Body of pancreas (tissue), 4 donors: ENCODE data around the gene PFN2. TPM values are rescaled to one million over a fixed set of nuclear protein-coding genes. Genes with fewer than 3 reads are reported as not detected.
A peak's percentile ranks its signal among the peaks of the same experiment; 100 is the strongest.
"Not testable (repeated sequence)": the region's sequence is repeated elsewhere in the genome, so short reads cannot be mapped to it uniquely, and the experiment has no call there.

Experiments
- ATAC-seq: fragments of 150-250 bp; one replicate; pipeline ENCODE4 v1.9.1; 2016
- DNase-seq, 4 donors: peaks; one replicate each; pipeline ENCODE4 v3.0.0-alpha.2; 2019
- H3K27ac ChIP-seq, 4 donors: fragments of 200-600 bp; sonication (generic); 1 replicate in 3 of 4; 2 replicates in 1 of 4; pipeline versions ENCODE4 v1.5.1 to v1.6.1; 2016 to 2019; ENCODE audit warnings: mild to moderate bottlenecking in 1 of 4, mixed read lengths in 1 of 4, moderate library complexity in 1 of 4
- H3K27me3 ChIP-seq, 2 donors: fragments of 200-600 bp; sonication (generic); one replicate each; pipeline ENCODE4 v1.6.0; 2016; ENCODE audit warnings: mild to moderate bottlenecking in 1 of 2
- H3K36me3 ChIP-seq, 2 donors: fragments of 200-600 bp; sonication (generic); replicated peaks in 1 of 2; 2 replicates each; pipeline ENCODE4 v1.5.1; 2016; ENCODE audit warnings: low read depth in 2 of 2; ENCODE audit not compliant: insufficient read depth in 1 of 2
- H3K4me1 ChIP-seq: fragments of 200-600 bp; sonication (generic); one replicate; pipeline ENCODE4 v1.6.0; 2016
- H3K4me3 ChIP-seq, 2 donors: fragments of 200-600 bp; sonication (generic); 1 replicate in 1 of 2; 2 replicates in 1 of 2; pipeline ENCODE4 v1.5.1; 2016 to 2019
- H3K9me3 ChIP-seq, 3 donors: fragments of 200-600 bp; sonication (generic); 1 replicate in 2 of 3; 2 replicates in 1 of 3; pipeline ENCODE4 v1.5.1; 2016
- CTCF ChIP-seq, 7 experiments: fragments of 450-650 bp in 4 of 7; fragments of 200-600 bp in 3 of 7; sonication (generic) in 3 of 7; IDR thresholded peaks; one replicate each; pipeline ENCODE4 v1.5.1; 2016 to 2019; ENCODE audit warnings: antibody characterized with exemption in 7 of 7
- POLR2A ChIP-seq, 3 donors: fragments of 450-650 bp; IDR thresholded peaks; one replicate each; pipeline ENCODE4 v1.6.1; 2016; ENCODE audit warnings: antibody characterized with exemption in 3 of 3, mild to moderate bottlenecking in 2 of 3
- WGBS, 2 donors: methylation state at CpG; one replicate each; pipeline ENCODE4 v1.1.5; 2017; 5-methylcytosine and 5-hydroxymethylcytosine counted together
- intact Hi-C: fragments of 100-400 bp; cut with DNase I; formaldehyde crosslinking; loops from one replicate; pipeline ENCODE4 v1.15.1; 2023
- total RNA-seq, 2 donors: library from RNA; depleted of rRNA; stranded (reverse); fragments of >200 nt; gene quantifications; one replicate each; pipeline ENCODE4 v1.1.0, GENCODE V29; 2016

The PFN2 gene
- total RNA-seq, 2 donors from 2014 or later = 17.1 to 39.7 TPM

- ATAC-seq (no peak), DNase-seq (no peak)
- Histone ChIP-seq H3K27ac (no peak overlapping the region), H3K27me3 (no peaks in the 10 kb centered on the region), H3K4me3 (no peak overlapping the region), H3K9me3 (peaks cover 0 to 6% (median 0%) of the 10 kb centered on the region in 3 donors), H3K4me1 (no peaks in the 10 kb centered on the region), H3K36me3 (no peaks in the 10 kb centered on the region)
- TF ChIP-seq CTCF (IDR thresholded peaks at IDR 0.05) (no peak), POLR2A (IDR thresholded peaks at IDR 0.05) (no peak)
- intact Hi-C loops = no loop called here
Observed at GRCh38 chr3:149942409-149942808, 28.3 kb downstream of the PFN2 start.

- DNase-seq (no peak), ATAC-seq (no peak)
- Histone ChIP-seq H3K27me3 (no peaks in the 10 kb centered on the region), H3K4me3 (no peak overlapping the region), H3K36me3 (no peaks in the 10 kb centered on the region), H3K27ac (no peak overlapping the region), H3K9me3 (peaks cover 0 to 6% (median 0%) of the 10 kb centered on the region in 3 donors), H3K4me1 (peaks cover 2% of the 10 kb centered on the region)
- no peak for TF ChIP-seq CTCF (IDR thresholded peaks at IDR 0.05)
- TF ChIP-seq POLR2A (IDR thresholded peaks at IDR 0.05) = no peak
- 85 to 94% methylated on average over 1 of the region's 1 CpG for WGBS, 2 donors
- intact Hi-C loops = no loop called here
Observed at GRCh38 chr3:149941946-149942345, 28.7 kb downstream of the PFN2 start.

GRCh38 chr3:149941186-149941585, 29.5 kb downstream of the PFN2 start:
- peaks cover 5% of the 10 kb centered on the region for H3K4me1 ChIP-seq
- H3K9me3 ChIP-seq = peaks cover 0 to 6% (median 0%) of the 10 kb centered on the region in 3 donors
- no peak overlapping the region for H3K4me3 ChIP-seq
- TF ChIP-seq CTCF (IDR thresholded peaks at IDR 0.05) (no peak), POLR2A (IDR thresholded peaks at IDR 0.05) (no peak)
- no peaks in the 10 kb centered on the region for H3K27me3 ChIP-seq
- no peak overlapping the region for H3K27ac ChIP-seq
- intact Hi-C loops = no loop called here
- DNase-seq (no peak), ATAC-seq (no peak)
- no peaks in the 10 kb centered on the region for H3K36me3 ChIP-seq
- WGBS, 2 donors = 92 to 98% methylated on average over 2 of the region's 2 CpGs

GRCh38 chr3:149938392-149939055, 32.2 kb downstream of the PFN2 start:
- H3K27me3 ChIP-seq, ATAC-seq, DNase-seq, H3K4me1 ChIP-seq, intact Hi-C loops, H3K36me3 ChIP-seq, H3K9me3 ChIP-seq, H3K27ac ChIP-seq, H3K4me3 ChIP-seq: not testable (repeated sequence)
- WGBS, 2 donors = 88 to 89% methylated on average over 3 of the region's 3 CpGs

GRCh38 chr3:149936812-149937230, 33.9 kb downstream of the PFN2 start:
- ATAC-seq = peak; percentile 68
- Histone ChIP-seq H3K27ac (no peak overlapping the region), H3K9me3 (no peaks in the 10 kb centered on the region), H3K27me3 (no peaks in the 10 kb centered on the region), H3K4me3 (no peak overlapping the region), H3K36me3 (no peaks in the 10 kb centered on the region), H3K4me1 (peaks cover 5% of the 10 kb centered on the region)
- peak; percentile 45 to 55 (median 47) for DNase-seq
- WGBS, 2 donors = 29 to 42% methylated on average over 7 of the region's 7 CpGs
- TF ChIP-seq CTCF (IDR thresholded peaks at IDR 0.05) (peak; percentile 47 to 80 (median 70)), POLR2A (IDR thresholded peaks at IDR 0.05) (no peak)
- intact Hi-C loops = no loop called here
